Smooth muscle cell (in vitro differentiated cells): ENCODE measurements around the gene CCDC80. TPM values are rescaled to one million over a fixed set of nuclear protein-coding genes. Genes with fewer than 3 reads are reported as not detected.
A peak's percentile ranks its signal among the peaks of the same experiment; 100 is the strongest.

Experiments
- DNase-seq: peaks from one replicate; lab custom pipeline; 2025; ENCODE audit not compliant: unreplicated experiment; lab: John Stamatoyannopoulos, UW
- H2AFZ ChIP-seq: fragments of 200-600 bp; sonication (generic); 2 replicates; pipeline ENCODE4 v1.6.0; 2016; ENCODE audit warnings: antibody characterized with exemption, low read depth, mild to moderate bottlenecking
- H3F3A ChIP-seq: fragments of 200-600 bp; sonication (generic); 2 replicates; pipeline ENCODE4 v1.6.0; 2017; ENCODE audit warnings: antibody characterized with exemption, low read depth
- H3K27ac ChIP-seq: fragments of 200-600 bp; sonication (generic); 2 replicates; pipeline ENCODE4 v1.5.1; 2016; ENCODE audit warnings: low read depth, mild to moderate bottlenecking
- H3K27me3 ChIP-seq: fragments of 200-600 bp; sonication (generic); 2 replicates; pipeline ENCODE4 v1.6.1; 2016; ENCODE audit warnings: low read depth, mild to moderate bottlenecking
- H3K36me3 ChIP-seq: fragments of 200-600 bp; sonication (generic); 2 replicates; pipeline ENCODE4 v1.5.1; 2016; ENCODE audit warnings: low read depth
- H3K4me1 ChIP-seq: fragments of 200-600 bp; sonication (generic); 2 replicates; pipeline ENCODE4 v1.5.1; 2016; ENCODE audit warnings: low read depth
- H3K4me2 ChIP-seq: fragments of 200-600 bp; sonication (generic); 2 replicates; pipeline ENCODE4 v1.6.0; 2016; ENCODE audit warnings: mild to moderate bottlenecking
- H3K4me3 ChIP-seq: fragments of 200-600 bp; sonication (generic); 2 replicates; pipeline ENCODE4 v1.5.1; 2016; ENCODE audit warnings: mild to moderate bottlenecking
- H3K79me2 ChIP-seq: fragments of 200-600 bp; sonication (generic); 2 replicates; pipeline ENCODE4 v1.6.0; 2016; ENCODE audit warnings: low read depth, mild to moderate bottlenecking
- H3K9ac ChIP-seq: fragments of 200-600 bp; sonication (generic); 2 replicates; pipeline ENCODE4 v1.6.0; 2016; ENCODE audit warnings: low read depth
- H3K9me3 ChIP-seq: fragments of 200-600 bp; sonication (generic); replicated peaks from 2 replicates; pipeline ENCODE4 v1.5.1; 2016; ENCODE audit warnings: low read depth
- H4K20me1 ChIP-seq: fragments of 200-600 bp; sonication (generic); 2 replicates; pipeline ENCODE4 v1.6.0; 2016; ENCODE audit warnings: low read depth
- WGBS: methylation state at CpG from one replicate; pipeline ENCODE4 v1.1.7; 2016; ENCODE audit warnings: low lambda C conversion rate; 5-methylcytosine and 5-hydroxymethylcytosine counted together
- polyA plus RNA-seq: library from polyadenylated mRNA; unstranded; fragments of >200 nt; fragmentation: Nextera tagmentation; extraction: Ambion mirVana; gene quantifications from 2 replicates; pipeline ENCODE4 v1.2.1, GENCODE V29; 2016
- total RNA-seq: library from RNA; depleted of rRNA; stranded (reverse); fragments of >200 nt; gene quantifications from 2 replicates; pipeline ENCODE4 v1.2.3, GENCODE V29; 2014
- TF ChIP-seq, protein P1 (sequence below): fragments of 200-600 bp; sonication (generic); IDR thresholded peaks from 2 replicates; pipeline ENCODE4 v1.5.1; 2017; ENCODE audit warnings: borderline replicate concordance, mild to moderate bottlenecking, antibody characterized with exemption; ENCODE audit not compliant: insufficient read depth, poor library complexity, severe bottlenecking

CCDC80 gene
- total and polyA plus RNA-seq, 2 experiments from 2014 or later: 67.9 to 159 TPM

DNA sequence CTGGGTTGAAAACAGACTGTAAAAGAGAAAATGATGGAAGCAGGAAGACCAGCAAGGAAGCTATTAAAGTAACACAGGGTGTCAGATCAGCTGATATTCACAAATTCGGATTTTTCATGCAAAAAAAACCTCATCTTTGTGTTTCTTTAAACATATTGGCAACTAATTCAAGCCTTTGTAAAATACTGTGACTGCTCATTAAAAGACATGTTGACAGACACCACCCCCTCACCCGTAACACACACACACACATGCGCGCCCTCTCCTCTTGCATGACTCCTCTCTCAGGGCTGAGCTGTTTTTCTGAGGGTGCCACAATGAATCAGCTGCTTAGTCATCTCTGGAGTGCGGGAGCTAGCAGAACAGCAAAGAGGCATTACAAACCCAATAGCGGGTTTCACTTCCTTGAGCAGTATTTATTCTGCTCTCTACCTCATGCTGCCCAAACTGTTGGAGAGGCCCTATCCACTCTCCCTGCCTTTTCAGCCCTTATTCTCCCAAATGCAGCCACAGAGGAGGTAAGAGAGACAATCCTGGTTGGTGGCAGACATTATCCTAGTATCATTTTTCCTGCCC, 35.8 kb upstream of the CCDC80 start:
- 4% methylated on average over 6 of the region's 6 CpGs for WGBS
- Histone ChIP-seq H3K9me3 (no peaks in the 10 kb centered on the region), H3K4me1 (peaks cover 5% of the 10 kb centered on the region), H3K4me3 (no peak overlapping the region), H3K79me2 (no peaks in the 10 kb centered on the region), H3K9ac (peak overlapping the region; percentile 52), H3K27me3 (no peaks in the 10 kb centered on the region), H3F3A (peaks cover 14% of the 10 kb centered on the region), H2AFZ (no peak overlapping the region), H3K36me3 (no peaks in the 10 kb centered on the region), H3K4me2 (peak overlapping the region; percentile 73), H4K20me1 (no peaks in the 10 kb centered on the region), H3K27ac (peak overlapping the region; percentile 81)
- TF ChIP-seq, protein P1, sequence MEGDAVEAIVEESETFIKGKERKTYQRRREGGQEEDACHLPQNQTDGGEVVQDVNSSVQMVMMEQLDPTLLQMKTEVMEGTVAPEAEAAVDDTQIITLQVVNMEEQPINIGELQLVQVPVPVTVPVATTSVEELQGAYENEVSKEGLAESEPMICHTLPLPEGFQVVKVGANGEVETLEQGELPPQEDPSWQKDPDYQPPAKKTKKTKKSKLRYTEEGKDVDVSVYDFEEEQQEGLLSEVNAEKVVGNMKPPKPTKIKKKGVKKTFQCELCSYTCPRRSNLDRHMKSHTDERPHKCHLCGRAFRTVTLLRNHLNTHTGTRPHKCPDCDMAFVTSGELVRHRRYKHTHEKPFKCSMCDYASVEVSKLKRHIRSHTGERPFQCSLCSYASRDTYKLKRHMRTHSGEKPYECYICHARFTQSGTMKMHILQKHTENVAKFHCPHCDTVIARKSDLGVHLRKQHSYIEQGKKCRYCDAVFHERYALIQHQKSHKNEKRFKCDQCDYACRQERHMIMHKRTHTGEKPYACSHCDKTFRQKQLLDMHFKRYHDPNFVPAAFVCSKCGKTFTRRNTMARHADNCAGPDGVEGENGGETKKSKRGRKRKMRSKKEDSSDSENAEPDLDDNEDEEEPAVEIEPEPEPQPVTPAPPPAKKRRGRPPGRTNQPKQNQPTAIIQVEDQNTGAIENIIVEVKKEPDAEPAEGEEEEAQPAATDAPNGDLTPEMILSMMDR: no peak
- DNase-seq: peak; percentile 28

DNA sequence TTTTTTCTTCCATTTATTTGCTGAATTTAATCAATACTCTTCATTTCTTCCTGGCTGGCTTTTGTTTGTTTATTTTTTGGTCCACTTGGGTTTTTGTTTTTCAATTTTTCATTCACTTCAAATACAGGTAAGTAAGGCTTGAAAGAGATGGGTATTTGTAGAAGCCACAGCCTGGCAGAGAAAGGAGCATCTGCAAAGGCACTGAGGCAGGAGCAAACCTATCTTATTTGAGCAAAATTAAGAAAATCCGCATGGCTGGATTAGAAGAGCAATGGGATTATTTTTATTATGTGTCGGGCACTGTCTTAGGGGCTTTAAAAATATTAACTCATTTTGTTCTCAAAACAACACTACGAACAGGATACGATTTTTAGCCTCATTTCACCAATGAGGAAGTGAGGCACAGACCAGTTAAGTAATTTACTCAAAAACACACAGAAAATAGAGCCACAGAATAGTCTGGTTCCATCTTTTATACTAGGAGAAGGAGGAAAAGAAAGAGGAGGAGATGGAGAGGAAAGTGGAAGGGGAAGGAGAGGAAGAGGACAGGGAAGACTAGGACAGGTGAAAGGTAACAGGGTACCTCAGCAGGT, 35.1 kb upstream of the CCDC80 start:
- Histone ChIP-seq H2AFZ (no peak overlapping the region), H3K4me2 (peak overlapping the region; percentile 73), H3K9me3 (no peaks in the 10 kb centered on the region), H3K4me3 (no peak overlapping the region), H4K20me1 (no peaks in the 10 kb centered on the region), H3K9ac (peak overlapping the region; percentile 52), H3F3A (peaks cover 14% of the 10 kb centered on the region), H3K79me2 (no peaks in the 10 kb centered on the region), H3K27ac (peak overlapping the region; percentile 81), H3K4me1 (peaks cover 8% of the 10 kb centered on the region), H3K27me3 (no peaks in the 10 kb centered on the region), H3K36me3 (no peaks in the 10 kb centered on the region)
- no peak for DNase-seq
- TF ChIP-seq, protein P1: no peak
- WGBS: 95% methylated on average over 4 of the region's 4 CpGs

DNA sequence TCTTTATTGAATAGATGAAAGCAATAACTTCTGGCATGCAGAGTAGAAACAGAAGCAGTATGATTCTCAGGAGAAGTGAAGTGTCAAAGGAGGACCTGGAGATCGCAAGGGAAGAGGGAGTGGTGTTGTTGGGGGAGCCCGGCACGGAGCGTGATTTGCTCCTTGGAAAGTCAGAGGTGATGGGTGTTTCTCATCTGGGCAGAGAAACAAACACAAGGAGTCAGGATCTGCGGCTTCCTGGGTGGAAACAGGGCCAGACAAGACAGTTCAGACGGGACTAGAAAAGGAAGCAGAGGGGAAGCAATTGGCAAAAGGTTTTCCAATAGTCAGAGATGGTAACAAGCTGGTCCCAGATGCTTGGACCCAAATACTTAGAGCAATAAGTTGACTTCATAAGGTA, 34.4 kb upstream of the CCDC80 start:
- Histone ChIP-seq H3K4me1 (peaks cover 8% of the 10 kb centered on the region), H3K9me3 (no peaks in the 10 kb centered on the region), H3F3A (peaks cover 14% of the 10 kb centered on the region), H4K20me1 (no peaks in the 10 kb centered on the region), H2AFZ (no peak overlapping the region), H3K27ac (no peak overlapping the region), H3K4me2 (no peak overlapping the region), H3K4me3 (no peak overlapping the region), H3K9ac (no peak overlapping the region), H3K27me3 (no peaks in the 10 kb centered on the region), H3K36me3 (no peaks in the 10 kb centered on the region), H3K79me2 (no peaks in the 10 kb centered on the region)
- TF ChIP-seq, protein P1: no peak
- 83% methylated on average over 6 of the region's 6 CpGs for WGBS
- no peak for DNase-seq
